ENCODE measurements around the gene LRP3. TPM values are rescaled to one million over a fixed set of nuclear protein-coding genes. Genes with fewer than 3 reads are reported as not detected.

LRP3 gene
- polyA plus RNA-seq, 4 donors = 2.0 to 34.0 (median 9.6) TPM

DNA sequence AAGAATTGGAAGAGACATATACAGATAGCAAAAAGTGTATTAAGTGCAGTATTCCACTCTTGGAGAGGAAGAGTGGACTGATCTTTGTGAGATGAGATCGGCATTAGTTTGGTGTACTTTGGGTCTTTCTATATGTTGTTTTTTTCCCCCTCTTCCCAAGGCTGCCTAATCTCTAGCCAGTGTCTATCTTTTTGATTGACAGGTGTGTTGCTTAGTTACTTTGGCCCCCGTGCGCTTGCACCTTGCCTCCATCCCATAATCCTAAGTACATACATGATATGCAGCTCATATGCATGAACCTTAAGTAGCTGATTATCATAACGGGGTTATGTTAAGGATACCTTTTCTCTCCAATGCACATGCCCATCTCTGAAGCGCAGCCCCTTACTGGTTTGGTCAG is 35.8 kb downstream of the LRP3 start:
- DNase-seq (no peak), FAIRE-seq (no peak)
- Histone ChIP-seq H3K27ac (ENCODE audit: low read depth in 1 of 3, low read length in 2 of 3) (no peak overlapping the region), H3K9me3 (ENCODE audit: control insufficient read depth in 2 of 2, insufficient read depth in 1 of 2, low read depth in 1 of 2, low read length in 1 of 2) (peaks cover 4 to 14% of the 10 kb centered on the region in 2 donors), H3K4me1 (ENCODE audit: control insufficient read depth in 3 of 3, insufficient read depth in 2 of 3, low read depth in 1 of 3, low read length in 2 of 3) (peaks cover 0 to 8% (median 0%) of the 10 kb centered on the region in 3 donors), H3K36me3 (ENCODE audit: control insufficient read depth in 3 of 3, insufficient read depth in 2 of 3, low read depth in 1 of 3, low read length in 3 of 3) (no peaks in the 10 kb centered on the region), H3K27me3 (ENCODE audit: control insufficient read depth in 3 of 3, insufficient read depth in 3 of 3, low read length in 3 of 3) (peaks cover under 1 to 23% (median 12%) of the 10 kb centered on the region in 3 donors), H3K4me3 (ENCODE audit: low read depth in 1 of 3, low read length in 3 of 3) (no peak overlapping the region)
- WGBS, 3 donors = 57 to 78% (median 58%) methylated on average over 5 of the region's 5 CpGs

DNA sequence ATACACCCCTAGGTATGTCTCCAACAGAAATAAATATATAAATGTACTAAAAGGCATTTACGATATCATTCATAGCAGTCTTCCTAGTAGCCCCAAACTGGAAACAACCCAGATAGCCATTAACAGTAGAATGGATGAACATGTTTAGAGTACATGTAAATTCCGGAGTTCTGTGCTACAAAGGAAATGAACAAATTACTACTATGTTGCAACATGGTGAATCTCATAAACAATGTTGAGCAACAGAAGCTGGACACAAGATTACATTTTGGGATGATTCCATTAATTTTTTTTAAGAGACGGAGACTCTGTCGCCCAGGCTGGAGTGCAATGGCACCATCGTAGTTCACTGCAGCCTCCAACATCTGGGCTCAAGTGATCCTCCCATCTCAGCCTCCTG is 37.4 kb downstream of the LRP3 start:
- 70 to 90% (median 87%) methylated on average over 5 of the region's 5 CpGs for WGBS, 3 donors
- H3K4me3 ChIP-seq (ENCODE audit: low read depth in 1 of 3, low read length in 3 of 3) = no peak overlapping the region
- FAIRE-seq (no peak), DNase-seq (no peak)
- peaks cover 0 to under 1% (median 0%) of the 10 kb centered on the region in 3 donors for H3K4me1 ChIP-seq (ENCODE audit: control insufficient read depth in 3 of 3, insufficient read depth in 2 of 3, low read depth in 1 of 3, low read length in 2 of 3)
- H3K27ac ChIP-seq (ENCODE audit: low read depth in 1 of 3, low read length in 2 of 3) = no peak overlapping the region
- peaks cover 0 to 11% (median under 1%) of the 10 kb centered on the region in 3 donors for H3K27me3 ChIP-seq (ENCODE audit: control insufficient read depth in 3 of 3, insufficient read depth in 3 of 3, low read length in 3 of 3)
- peaks cover 4 to 14% of the 10 kb centered on the region in 2 donors for H3K9me3 ChIP-seq (ENCODE audit: control insufficient read depth in 2 of 2, insufficient read depth in 1 of 2, low read depth in 1 of 2, low read length in 1 of 2)
- H3K36me3 ChIP-seq (ENCODE audit: control insufficient read depth in 3 of 3, insufficient read depth in 2 of 3, low read depth in 1 of 3, low read length in 3 of 3) = no peaks in the 10 kb centered on the region

DNA sequence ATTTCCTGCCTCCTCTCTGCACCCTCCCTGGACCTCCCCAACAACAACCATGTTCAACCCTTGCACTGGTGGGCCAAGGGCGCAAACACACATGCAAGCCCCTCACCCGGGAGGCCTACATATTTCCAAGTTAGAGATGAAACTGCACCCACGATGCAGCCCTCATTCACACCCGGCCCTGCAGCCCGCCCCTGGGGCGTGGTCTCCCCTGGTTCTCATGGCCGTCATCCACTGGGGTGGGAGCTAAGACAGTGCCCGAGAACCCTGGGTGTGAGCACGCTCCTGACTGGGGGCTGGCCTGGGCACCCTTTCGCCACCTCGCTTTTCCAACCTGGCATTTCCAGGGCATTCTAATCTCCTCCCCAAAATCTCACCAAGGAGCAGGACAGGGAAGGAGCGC is 38.5 kb downstream of the LRP3 start:
- Histone ChIP-seq H3K9me3 (ENCODE audit: control insufficient read depth in 2 of 2, insufficient read depth in 1 of 2, low read depth in 1 of 2, low read length in 1 of 2) (peaks cover 0 to 8% of the 10 kb centered on the region in 2 donors), H3K27me3 (ENCODE audit: control insufficient read depth in 3 of 3, insufficient read depth in 3 of 3, low read length in 3 of 3) (peaks cover 0 to 4% (median 0%) of the 10 kb centered on the region in 3 donors), H3K4me3 (ENCODE audit: low read depth in 1 of 3, low read length in 3 of 3) (no peak overlapping the region), H3K36me3 (ENCODE audit: control insufficient read depth in 3 of 3, insufficient read depth in 2 of 3, low read depth in 1 of 3, low read length in 3 of 3) (no peaks in the 10 kb centered on the region), H3K4me1 (ENCODE audit: control insufficient read depth in 3 of 3, insufficient read depth in 2 of 3, low read depth in 1 of 3, low read length in 2 of 3) (peaks cover 0 to 7% (median 0%) of the 10 kb centered on the region in 3 donors), H3K27ac (ENCODE audit: low read depth in 1 of 3, low read length in 2 of 3) (no peak overlapping the region)
- DNase-seq (no peak), FAIRE-seq (no peak)
- 59 to 66% (median 66%) methylated on average over 12 of the region's 12 CpGs for WGBS, 3 donors

DNA sequence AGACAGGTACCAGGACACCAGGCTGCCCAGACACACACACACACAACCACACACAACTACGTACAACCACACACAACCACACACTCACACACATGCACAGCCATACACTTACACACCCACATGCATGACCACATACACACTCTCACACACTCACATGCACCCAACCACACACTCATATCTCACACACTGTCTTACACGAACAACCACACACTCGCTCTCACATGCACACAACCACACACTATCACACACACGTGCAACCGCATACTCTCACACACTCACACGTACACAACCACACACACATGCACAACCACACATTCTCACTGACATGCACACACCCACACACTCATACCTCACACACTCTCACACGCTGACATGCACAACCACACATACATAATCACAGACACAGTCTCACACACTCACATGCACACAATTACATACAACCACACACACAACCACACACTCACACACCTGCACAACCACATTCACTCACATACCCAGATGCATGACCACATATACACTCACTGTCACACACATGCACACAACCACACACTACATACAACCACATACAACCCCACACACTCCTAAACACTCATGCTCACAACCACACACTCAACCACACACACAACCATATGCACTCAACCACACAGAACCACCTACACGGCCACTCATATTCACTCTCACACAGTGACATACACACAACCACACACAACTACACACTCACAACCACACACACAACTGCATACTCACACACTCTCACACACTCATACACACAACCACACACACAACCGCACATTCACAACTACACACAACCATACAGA is 39.1 kb downstream of the LRP3 start:
- WGBS, 3 donors = 90 to 94% (median 94%) methylated on average over 9 of the region's 9 CpGs
- no peak for FAIRE-seq
- peaks cover 0 to 4% (median 0%) of the 10 kb centered on the region in 3 donors for H3K27me3 ChIP-seq (ENCODE audit: control insufficient read depth in 3 of 3, insufficient read depth in 3 of 3, low read length in 3 of 3)

DNA sequence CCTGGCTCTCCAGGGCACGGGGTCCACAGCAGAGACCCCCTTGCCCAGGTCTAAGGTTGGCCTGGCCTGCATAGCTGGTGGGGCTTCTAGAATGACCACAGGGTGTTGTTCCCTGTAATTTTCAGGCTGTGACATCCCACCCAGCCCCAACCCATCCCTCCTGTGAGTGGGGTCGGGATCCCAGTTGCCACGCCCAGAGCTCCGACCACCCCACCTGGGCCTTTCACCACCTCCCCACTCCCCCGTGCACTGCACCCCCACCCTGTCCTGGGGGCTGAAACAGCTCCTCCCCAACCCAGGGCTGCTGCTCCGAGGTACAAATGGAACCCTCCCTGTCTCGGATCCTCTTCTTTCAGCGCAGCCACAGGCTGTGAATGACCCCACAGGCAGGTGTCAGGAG is 40.0 kb downstream of the LRP3 start:
- peaks cover 0 to 9% (median 0%) of the 10 kb centered on the region in 3 donors for H3K4me1 ChIP-seq (ENCODE audit: control insufficient read depth in 3 of 3, insufficient read depth in 2 of 3, low read depth in 1 of 3, low read length in 2 of 3)
- H3K9me3 ChIP-seq (ENCODE audit: control insufficient read depth in 2 of 2, insufficient read depth in 1 of 2, low read depth in 1 of 2, low read length in 1 of 2) = peaks cover 0 to 6% of the 10 kb centered on the region in 2 donors
- no peaks in the 10 kb centered on the region for H3K36me3 ChIP-seq (ENCODE audit: control insufficient read depth in 3 of 3, insufficient read depth in 2 of 3, low read depth in 1 of 3, low read length in 3 of 3)
- WGBS, 3 donors = 74 to 88% (median 83%) methylated on average over 8 of the region's 8 CpGs
- DNase-seq (no peak), FAIRE-seq (no peak)
- H3K27ac ChIP-seq (ENCODE audit: low read depth in 1 of 3, low read length in 2 of 3) = no peak overlapping the region
- H3K4me3 ChIP-seq (ENCODE audit: low read depth in 1 of 3, low read length in 3 of 3) = no peak overlapping the region
- peaks cover 0 to 4% (median 0%) of the 10 kb centered on the region in 3 donors for H3K27me3 ChIP-seq (ENCODE audit: control insufficient read depth in 3 of 3, insufficient read depth in 3 of 3, low read length in 3 of 3)

More for the DNA sequence above, 39.1 kb downstream of the LRP3 start:
- peaks cover 0 to 9% (median 0%) of the 10 kb centered on the region in 3 donors for H3K4me1 ChIP-seq (ENCODE audit: control insufficient read depth in 3 of 3, insufficient read depth in 2 of 3, low read depth in 1 of 3, low read length in 2 of 3)
- peaks cover 0 to 8% of the 10 kb centered on the region in 2 donors for H3K9me3 ChIP-seq (ENCODE audit: control insufficient read depth in 2 of 2, insufficient read depth in 1 of 2, low read depth in 1 of 2, low read length in 1 of 2)
- H3K36me3 ChIP-seq (ENCODE audit: control insufficient read depth in 3 of 3, insufficient read depth in 2 of 3, low read depth in 1 of 3, low read length in 3 of 3) = no peaks in the 10 kb centered on the region
- no peak for DNase-seq
- H3K4me3 ChIP-seq (ENCODE audit: low read depth in 1 of 3, low read length in 3 of 3) = no peak overlapping the region
- H3K27ac ChIP-seq (ENCODE audit: low read depth in 1 of 3, low read length in 2 of 3) = no peak overlapping the region

DNA sequence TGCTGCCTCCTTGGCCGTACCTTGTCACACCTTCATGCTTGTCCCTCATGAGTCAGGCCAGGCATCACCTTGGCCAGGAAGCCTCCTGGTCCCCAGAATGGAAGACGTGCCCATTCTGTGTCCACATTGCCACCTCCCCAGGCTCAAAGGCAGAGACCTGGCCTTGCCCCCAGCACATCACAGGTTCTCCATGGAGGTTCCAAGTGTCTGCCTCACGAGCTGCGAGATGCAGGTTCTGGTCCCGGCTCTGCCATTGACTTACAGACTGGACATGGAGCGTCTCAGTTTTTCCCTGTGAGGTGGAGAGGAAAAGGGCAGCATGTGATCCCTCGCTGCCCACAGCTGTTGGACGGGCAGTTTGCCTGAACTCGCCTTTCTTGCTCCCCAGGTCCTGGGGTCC is 40.6 kb downstream of the LRP3 start:
- Histone ChIP-seq H3K27me3 (ENCODE audit: control insufficient read depth in 3 of 3, insufficient read depth in 3 of 3, low read length in 3 of 3) (peaks cover 0 to under 1% (median 0%) of the 10 kb centered on the region in 3 donors), H3K9me3 (ENCODE audit: control insufficient read depth in 2 of 2, insufficient read depth in 1 of 2, low read depth in 1 of 2, low read length in 1 of 2) (no peaks in the 10 kb centered on the region), H3K4me1 (ENCODE audit: control insufficient read depth in 3 of 3, insufficient read depth in 2 of 3, low read depth in 1 of 3, low read length in 2 of 3) (peaks cover 0 to 9% (median 0%) of the 10 kb centered on the region in 3 donors), H3K36me3 (ENCODE audit: control insufficient read depth in 3 of 3, insufficient read depth in 2 of 3, low read depth in 1 of 3, low read length in 3 of 3) (no peaks in the 10 kb centered on the region), H3K27ac (ENCODE audit: low read depth in 1 of 3, low read length in 2 of 3) (no peak overlapping the region), H3K4me3 (ENCODE audit: low read depth in 1 of 3, low read length in 3 of 3) (no peak overlapping the region)
- no peak for FAIRE-seq
- 68 to 73% (median 71%) methylated on average over 9 of the region's 9 CpGs for WGBS, 3 donors
- DNase-seq = no peak

DNA sequence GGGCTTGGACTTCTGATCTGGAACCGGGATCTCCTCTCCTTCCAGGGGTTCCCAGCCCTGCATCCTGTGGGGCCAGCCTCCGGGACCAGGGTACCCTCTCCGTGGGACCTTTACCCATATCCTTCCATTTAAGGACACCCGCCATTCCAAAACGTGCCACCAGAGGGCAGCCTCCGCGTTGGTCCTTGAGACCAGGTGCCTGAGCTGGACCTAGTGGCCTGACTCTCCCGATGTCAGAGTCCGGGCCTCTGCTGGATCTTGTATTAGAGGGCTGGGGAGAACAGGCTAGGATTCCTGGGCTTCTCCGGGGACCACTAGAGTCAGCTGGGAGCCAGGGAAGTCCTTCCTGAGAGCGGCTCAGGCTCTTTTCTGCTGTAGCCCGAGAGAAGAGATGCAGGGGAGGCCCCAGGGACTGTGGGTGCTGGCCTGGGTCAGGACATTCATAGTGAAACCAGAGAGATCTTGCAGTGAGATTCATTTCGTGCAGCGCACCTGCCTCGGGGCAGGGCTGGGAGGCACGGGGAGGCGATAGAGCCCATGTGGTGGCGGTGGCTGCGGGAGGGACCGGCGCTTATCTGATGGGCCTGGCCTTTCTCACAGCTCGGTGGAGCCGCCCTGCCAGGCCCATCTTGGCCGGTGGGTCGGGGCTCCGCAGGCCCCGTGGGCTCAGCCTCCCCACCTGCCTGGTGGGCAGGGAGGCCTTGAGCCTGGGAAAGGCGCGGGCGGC is 41.3 kb downstream of the LRP3 start:
- peaks cover 0 to 13% (median 0%) of the 10 kb centered on the region in 3 donors for H3K4me1 ChIP-seq (ENCODE audit: control insufficient read depth in 3 of 3, insufficient read depth in 2 of 3, low read depth in 1 of 3, low read length in 2 of 3)
- H3K9me3 ChIP-seq (ENCODE audit: control insufficient read depth in 2 of 2, insufficient read depth in 1 of 2, low read depth in 1 of 2, low read length in 1 of 2) = no peaks in the 10 kb centered on the region
- H3K27ac ChIP-seq (ENCODE audit: low read depth in 1 of 3, low read length in 2 of 3) = peak overlapping the region in 1 of 3 donors; percentile 49
- no peaks in the 10 kb centered on the region for H3K27me3 ChIP-seq (ENCODE audit: control insufficient read depth in 3 of 3, insufficient read depth in 3 of 3, low read length in 3 of 3)
- peak overlapping the region in 1 of 3 donors; percentile 32 for H3K4me3 ChIP-seq (ENCODE audit: low read depth in 1 of 3, low read length in 3 of 3)
- FAIRE-seq = no peak
- H3K36me3 ChIP-seq (ENCODE audit: control insufficient read depth in 3 of 3, insufficient read depth in 2 of 3, low read depth in 1 of 3, low read length in 3 of 3) = no peaks in the 10 kb centered on the region
- DNase-seq = peak; percentile 82 to 83
- 8 to 39% (median 13%) methylated on average over 24 to 30 of the region's 30 CpGs for WGBS, 3 donors

DNA sequence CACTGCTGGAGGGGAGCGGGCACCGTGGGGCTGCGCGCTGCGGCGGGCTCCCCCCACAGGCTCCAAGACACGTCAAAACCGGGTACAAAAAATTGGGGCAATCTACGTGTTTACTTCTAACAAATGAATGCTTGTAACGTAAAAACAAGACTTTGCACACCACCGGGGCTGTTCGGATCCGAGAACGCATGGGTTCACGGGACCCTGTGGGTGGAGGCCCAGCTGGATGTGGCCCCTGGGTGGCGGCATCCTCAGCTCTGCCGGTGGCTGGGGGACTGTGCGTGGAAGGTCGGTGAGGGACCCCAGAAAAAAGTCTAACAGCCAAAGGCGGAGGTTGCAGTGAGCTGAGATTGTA is 41.8 kb downstream of the LRP3 start:
- FAIRE-seq (no peak), DNase-seq (no peak)
- no peak overlapping the region for H3K4me3 ChIP-seq (ENCODE audit: low read depth in 1 of 3, low read length in 3 of 3)
- H3K27me3 ChIP-seq (ENCODE audit: control insufficient read depth in 3 of 3, insufficient read depth in 3 of 3, low read length in 3 of 3) = no peaks in the 10 kb centered on the region
- WGBS, 3 donors = 80 to 85% (median 85%) methylated on average over 20 of the region's 20 CpGs
- H3K27ac ChIP-seq (ENCODE audit: low read depth in 1 of 3, low read length in 2 of 3) = no peak overlapping the region
- no peaks in the 10 kb centered on the region for H3K36me3 ChIP-seq (ENCODE audit: control insufficient read depth in 3 of 3, insufficient read depth in 2 of 3, low read depth in 1 of 3, low read length in 3 of 3)
- H3K9me3 ChIP-seq (ENCODE audit: control insufficient read depth in 2 of 2, insufficient read depth in 1 of 2, low read depth in 1 of 2, low read length in 1 of 2) = no peaks in the 10 kb centered on the region
- H3K4me1 ChIP-seq (ENCODE audit: control insufficient read depth in 3 of 3, insufficient read depth in 2 of 3, low read depth in 1 of 3, low read length in 2 of 3) = peaks cover 0 to 18% (median 0%) of the 10 kb centered on the region in 3 donors
